ENCODE measurements around the gene DCDC1.

The DCDC1 gene

DNA sequence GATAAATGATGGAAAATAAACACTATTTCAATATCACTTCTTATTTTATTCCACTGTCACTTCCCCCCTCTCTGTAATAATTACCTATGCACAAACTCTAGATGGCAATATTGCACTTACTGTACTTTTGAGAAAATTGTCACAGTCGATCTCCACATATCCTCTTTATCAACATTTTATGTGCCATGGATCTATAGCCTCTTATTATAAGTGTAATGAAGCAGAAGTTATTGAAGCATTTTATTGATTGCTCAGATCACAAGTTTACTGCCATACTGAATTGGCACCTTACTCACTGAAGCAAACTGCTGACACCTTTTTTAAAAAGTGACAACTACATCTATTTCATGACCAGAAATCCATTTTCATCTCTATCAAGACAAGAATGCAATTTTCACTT lies 133.4 kb downstream of the DCDC1 start:
- no peaks in the 10 kb centered on the region for H3K4me1 ChIP-seq (ENCODE audit: control insufficient read depth, insufficient read depth, low read length)
- no peaks in the 10 kb centered on the region for H3K27me3 ChIP-seq (ENCODE audit: control insufficient read depth, insufficient read depth, low read length)
- H3K4me3 ChIP-seq (ENCODE audit: low read length), result no peak overlapping the region
- no peak for DNase-seq (ENCODE audit: low read depth, low spot score)
- H3K36me3 ChIP-seq (ENCODE audit: control insufficient read depth, insufficient read depth, low read length), result no peaks in the 10 kb centered on the region
- WGBS (ENCODE audit: insufficient coverage, insufficient read length), result no CpG with 5 or more reads among the region's 1 CpG
- no peak overlapping the region for H3K27ac ChIP-seq (ENCODE audit: low read length)
- H3K9me3 ChIP-seq (ENCODE audit: control insufficient read depth, insufficient read depth, low read length), result no peaks in the 10 kb centered on the region

DNA sequence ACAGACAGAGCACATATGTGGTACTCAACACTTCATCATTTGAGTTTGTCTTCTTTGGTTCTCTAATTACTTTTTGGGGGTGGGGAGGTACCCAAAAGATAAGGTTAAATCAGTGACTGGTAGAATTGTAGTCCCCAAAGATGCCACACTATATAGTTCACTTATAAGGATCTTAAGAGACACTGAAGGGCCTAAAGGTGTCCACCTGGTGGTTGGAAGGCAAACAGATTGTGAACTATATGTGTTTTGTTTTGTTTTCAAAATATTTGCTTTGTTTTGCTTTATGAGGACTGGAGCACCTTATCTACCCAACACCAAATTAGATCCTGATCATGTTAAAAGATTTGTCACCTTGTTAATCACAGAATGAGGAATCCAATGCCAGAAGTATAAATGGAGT lies 136.1 kb downstream of the DCDC1 start:
- Histone ChIP-seq H3K36me3 (ENCODE audit: control insufficient read depth, insufficient read depth, low read length) (no peaks in the 10 kb centered on the region), H3K4me3 (ENCODE audit: low read length) (no peak overlapping the region), H3K27ac (ENCODE audit: low read length) (no peak overlapping the region), H3K27me3 (ENCODE audit: control insufficient read depth, insufficient read depth, low read length) (no peaks in the 10 kb centered on the region), H3K9me3 (ENCODE audit: control insufficient read depth, insufficient read depth, low read length) (no peaks in the 10 kb centered on the region), H3K4me1 (ENCODE audit: control insufficient read depth, insufficient read depth, low read length) (no peaks in the 10 kb centered on the region)
- DNase-seq (ENCODE audit: low read depth, low spot score), result no peak

DNA sequence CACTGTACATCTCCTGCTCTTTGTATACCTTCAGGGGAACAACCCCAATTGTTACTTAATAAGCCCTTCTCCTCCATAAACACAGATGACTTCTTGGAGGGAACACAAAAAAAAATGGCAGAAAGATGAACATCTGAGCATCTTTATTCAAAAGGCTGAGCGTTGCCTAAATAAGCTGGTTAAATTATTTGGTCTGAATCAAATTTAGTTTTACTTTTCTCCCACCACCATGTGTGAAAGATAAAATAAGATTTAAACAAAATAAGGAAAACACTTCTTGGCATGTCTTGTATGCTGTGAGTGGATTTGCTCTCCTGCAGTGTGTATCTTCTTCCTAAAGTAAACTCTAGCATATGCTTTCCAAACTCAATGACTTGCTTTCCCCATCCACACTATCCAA lies 137.9 kb downstream of the DCDC1 start:
- H3K4me3 ChIP-seq (ENCODE audit: low read length), result no peak overlapping the region
- H3K27ac ChIP-seq (ENCODE audit: low read length), result no peak overlapping the region

DNA sequence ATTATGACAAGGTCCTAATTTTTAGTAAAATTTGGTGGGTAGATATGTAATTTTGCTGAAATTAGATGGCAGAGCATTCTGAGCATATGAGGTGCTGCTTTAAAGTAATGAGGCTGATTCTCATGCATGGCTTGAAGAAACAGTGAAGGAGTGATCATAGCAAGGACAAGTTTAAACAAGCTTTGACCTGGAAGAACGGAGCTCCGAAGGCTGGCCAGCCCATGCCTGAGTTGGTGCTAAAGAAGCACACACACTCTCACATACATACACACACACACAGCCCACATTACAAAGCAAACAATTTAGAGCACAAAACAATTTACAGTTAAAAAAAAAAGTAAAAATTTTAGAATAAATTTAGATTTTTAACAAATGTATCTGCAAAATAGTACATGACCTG lies 150.7 kb downstream of the DCDC1 start:
- no peak overlapping the region for H3K27ac ChIP-seq (ENCODE audit: low read length)
- no peaks in the 10 kb centered on the region for H3K36me3 ChIP-seq (ENCODE audit: control insufficient read depth, insufficient read depth, low read length)
- H3K9me3 ChIP-seq (ENCODE audit: control insufficient read depth, insufficient read depth, low read length), result no peaks in the 10 kb centered on the region
- H3K4me1 ChIP-seq (ENCODE audit: control insufficient read depth, insufficient read depth, low read length), result no peaks in the 10 kb centered on the region
- no peak overlapping the region for H3K4me3 ChIP-seq (ENCODE audit: low read length)
- H3K27me3 ChIP-seq (ENCODE audit: control insufficient read depth, insufficient read depth, low read length), result no peaks in the 10 kb centered on the region
- WGBS (ENCODE audit: insufficient coverage, insufficient read length), result no CpG with 5 or more reads among the region's 2 CpGs
- DNase-seq (ENCODE audit: low read depth, low spot score), result no peak

More for the DNA sequence above, 137.9 kb downstream of the DCDC1 start:
- Histone ChIP-seq H3K4me1 (ENCODE audit: control insufficient read depth, insufficient read depth, low read length) (no peaks in the 10 kb centered on the region), H3K27me3 (ENCODE audit: control insufficient read depth, insufficient read depth, low read length) (no peaks in the 10 kb centered on the region), H3K9me3 (ENCODE audit: control insufficient read depth, insufficient read depth, low read length) (no peaks in the 10 kb centered on the region), H3K36me3 (ENCODE audit: control insufficient read depth, insufficient read depth, low read length) (no peaks in the 10 kb centered on the region)
- no CpG with 5 or more reads among the region's 1 CpG for WGBS (ENCODE audit: insufficient coverage, insufficient read length)
- DNase-seq (ENCODE audit: low read depth, low spot score), result no peak

DNA sequence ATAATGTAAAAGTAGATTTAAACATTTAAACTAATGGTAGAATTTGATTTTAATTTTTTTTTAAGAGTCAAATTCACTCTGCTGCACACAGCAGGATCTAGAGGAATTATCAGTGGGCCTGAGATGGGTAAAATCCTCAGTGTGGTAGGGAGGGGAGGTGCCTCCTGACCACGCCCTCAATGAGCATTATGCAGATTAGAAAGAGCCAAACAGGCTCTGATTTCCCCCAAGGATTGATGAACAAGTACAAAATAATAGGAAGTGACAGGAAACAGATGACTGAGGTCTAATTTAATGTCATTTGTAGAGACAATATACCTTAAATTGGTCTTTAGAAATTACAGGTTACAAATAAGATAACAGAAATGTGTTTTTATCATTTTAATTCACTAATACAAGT lies 155.2 kb downstream of the DCDC1 start:
- no peaks in the 10 kb centered on the region for H3K36me3 ChIP-seq (ENCODE audit: control insufficient read depth, insufficient read depth, low read length)
- no peak for DNase-seq (ENCODE audit: low read depth, low spot score)
- no peaks in the 10 kb centered on the region for H3K4me1 ChIP-seq (ENCODE audit: control insufficient read depth, insufficient read depth, low read length)
- no CpG with 5 or more reads among the region's 1 CpG for WGBS (ENCODE audit: insufficient coverage, insufficient read length)
- no peak overlapping the region for H3K4me3 ChIP-seq (ENCODE audit: low read length)
- H3K27me3 ChIP-seq (ENCODE audit: control insufficient read depth, insufficient read depth, low read length), result no peaks in the 10 kb centered on the region
- H3K27ac ChIP-seq (ENCODE audit: low read length), result no peak overlapping the region
- H3K9me3 ChIP-seq (ENCODE audit: control insufficient read depth, insufficient read depth, low read length), result no peaks in the 10 kb centered on the region

DNA sequence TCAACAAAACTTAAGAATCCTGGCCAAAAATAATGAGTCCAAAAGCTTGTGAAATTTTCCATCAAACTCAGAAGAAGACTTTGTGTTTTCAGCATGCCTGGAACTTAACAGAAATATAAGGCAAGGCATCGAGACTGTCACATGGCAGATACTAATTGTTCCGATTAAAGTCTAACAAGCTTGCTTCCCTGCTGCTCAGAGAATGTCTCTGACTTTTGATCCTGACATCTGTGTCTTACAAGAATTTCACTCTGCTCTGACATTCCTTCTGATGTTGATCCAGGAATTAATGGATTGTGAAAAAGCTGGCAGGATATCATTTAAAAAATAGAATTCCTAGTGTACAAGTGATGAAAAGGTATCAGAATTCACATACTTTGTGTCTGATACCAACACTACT lies 170.2 kb downstream of the DCDC1 start:
- no CpG with 5 or more reads among the region's 2 CpGs for WGBS (ENCODE audit: insufficient coverage, insufficient read length)
- Histone ChIP-seq H3K4me3 (ENCODE audit: low read length) (no peak overlapping the region), H3K27ac (ENCODE audit: low read length) (no peak overlapping the region), H3K4me1 (ENCODE audit: control insufficient read depth, insufficient read depth, low read length) (no peaks in the 10 kb centered on the region), H3K36me3 (ENCODE audit: control insufficient read depth, insufficient read depth, low read length) (no peaks in the 10 kb centered on the region), H3K9me3 (ENCODE audit: control insufficient read depth, insufficient read depth, low read length) (no peaks in the 10 kb centered on the region), H3K27me3 (ENCODE audit: control insufficient read depth, insufficient read depth, low read length) (no peaks in the 10 kb centered on the region)
- DNase-seq (ENCODE audit: low read depth, low spot score), result no peak

DNA sequence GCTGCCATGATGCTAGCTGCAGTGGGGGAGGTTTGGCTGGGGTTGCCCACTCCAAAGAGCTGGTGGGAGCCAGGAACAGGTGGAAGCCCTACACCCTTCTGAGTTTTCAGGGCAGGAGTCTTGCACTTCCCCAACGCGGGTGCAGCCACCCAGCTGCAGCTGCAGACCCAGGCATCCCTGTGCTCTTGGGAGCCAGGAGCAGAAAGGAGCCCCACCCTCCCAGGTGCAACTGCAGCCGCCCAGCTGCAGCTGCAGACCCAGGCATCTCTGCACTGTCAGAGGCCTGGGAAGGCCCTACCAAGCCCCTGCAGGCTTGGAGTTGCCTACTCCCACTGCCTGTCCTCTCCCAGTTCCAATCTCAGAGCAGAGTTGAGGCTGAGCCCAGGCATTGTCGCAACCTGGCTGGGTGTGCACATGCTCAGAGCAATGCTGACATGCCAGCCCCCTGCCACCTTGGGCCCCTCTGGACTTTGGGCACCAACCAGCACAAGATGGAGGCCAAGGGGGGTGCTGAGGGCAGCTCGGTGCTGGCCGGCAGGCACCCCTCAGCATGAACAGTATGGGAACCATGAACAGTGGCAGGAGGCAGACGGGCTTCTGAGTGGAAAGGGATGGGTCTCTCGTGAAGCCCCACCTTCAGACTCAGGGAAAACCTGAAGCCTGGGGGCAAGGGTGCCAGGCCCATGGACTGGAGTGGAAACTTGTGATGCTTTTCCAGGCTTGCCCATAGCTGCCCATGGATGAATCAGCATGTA lies 195.4 kb downstream of the DCDC1 start:
- Histone ChIP-seq H3K4me1 (ENCODE audit: control insufficient read depth, insufficient read depth, low read length) (no peaks in the 10 kb centered on the region), H3K36me3 (ENCODE audit: control insufficient read depth, insufficient read depth, low read length) (no peaks in the 10 kb centered on the region), H3K4me3 (ENCODE audit: low read length) (no peak overlapping the region), H3K9me3 (ENCODE audit: control insufficient read depth, insufficient read depth, low read length) (no peaks in the 10 kb centered on the region; the same call in 1 of the 2 replicates), H3K27ac (ENCODE audit: low read length) (no peak overlapping the region), H3K27me3 (ENCODE audit: control insufficient read depth, insufficient read depth, low read length) (no peaks in the 10 kb centered on the region)
- no peak for DNase-seq (ENCODE audit: low read depth, low spot score)
- WGBS (ENCODE audit: insufficient coverage, insufficient read length), result no CpG with 5 or more reads among the region's 8 CpGs

DNA sequence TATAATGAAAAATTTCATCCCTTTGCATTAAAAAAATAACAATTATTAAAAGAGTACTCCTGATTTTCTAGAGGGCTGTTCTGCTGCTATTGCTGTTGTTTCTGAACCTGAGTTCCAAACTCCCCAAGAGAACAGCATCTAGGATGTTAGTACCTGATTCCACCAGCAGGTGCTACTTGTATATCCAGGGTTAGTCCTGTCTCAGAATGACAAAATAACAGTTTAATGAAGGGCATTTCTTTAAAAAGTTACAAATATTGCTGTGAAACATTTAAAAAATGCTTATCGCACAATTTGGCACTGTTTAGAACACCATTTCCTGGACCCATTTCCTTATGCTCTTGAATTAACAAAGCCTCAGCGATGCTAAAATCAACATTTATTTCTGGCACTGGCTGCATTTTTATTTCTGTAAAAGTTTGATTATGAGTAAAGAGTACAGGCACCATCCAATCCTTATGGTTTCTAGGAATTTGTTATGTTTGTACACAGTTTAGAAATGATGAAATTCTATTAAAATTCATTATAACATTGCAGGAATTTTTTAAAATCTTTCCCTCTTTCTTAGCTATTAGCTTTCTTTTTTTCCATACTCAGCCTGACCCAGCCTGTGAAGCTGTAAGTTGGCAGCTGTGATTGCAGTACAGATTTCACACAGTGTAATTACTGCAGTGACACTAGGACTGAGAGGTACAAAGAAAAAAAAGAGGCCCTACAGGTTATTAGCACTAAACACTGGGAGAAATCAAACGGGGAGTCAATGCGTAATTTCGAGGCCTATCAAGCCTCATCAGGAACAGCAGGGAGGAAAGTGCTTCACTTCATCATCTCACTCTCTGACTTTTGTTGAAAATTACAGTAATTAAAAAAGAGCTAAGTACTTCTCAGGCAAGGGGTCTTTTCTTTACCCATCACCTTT lies 208.8 kb downstream of the DCDC1 start:
- peak; percentile 27 for DNase-seq (ENCODE audit: low read depth, low spot score)
- Histone ChIP-seq H3K27me3 (ENCODE audit: control insufficient read depth, insufficient read depth, low read length) (no peaks in the 10 kb centered on the region), H3K9me3 (ENCODE audit: control insufficient read depth, insufficient read depth, low read length) (no peaks in the 10 kb centered on the region), H3K4me3 (ENCODE audit: low read length) (no peak overlapping the region), H3K36me3 (ENCODE audit: control insufficient read depth, insufficient read depth, low read length) (no peaks in the 10 kb centered on the region), H3K27ac (ENCODE audit: low read length) (no peak overlapping the region), H3K4me1 (ENCODE audit: control insufficient read depth, insufficient read depth, low read length) (no peaks in the 10 kb centered on the region)
- WGBS (ENCODE audit: insufficient coverage, insufficient read length), result no CpG with 5 or more reads among the region's 5 CpGs

DNA sequence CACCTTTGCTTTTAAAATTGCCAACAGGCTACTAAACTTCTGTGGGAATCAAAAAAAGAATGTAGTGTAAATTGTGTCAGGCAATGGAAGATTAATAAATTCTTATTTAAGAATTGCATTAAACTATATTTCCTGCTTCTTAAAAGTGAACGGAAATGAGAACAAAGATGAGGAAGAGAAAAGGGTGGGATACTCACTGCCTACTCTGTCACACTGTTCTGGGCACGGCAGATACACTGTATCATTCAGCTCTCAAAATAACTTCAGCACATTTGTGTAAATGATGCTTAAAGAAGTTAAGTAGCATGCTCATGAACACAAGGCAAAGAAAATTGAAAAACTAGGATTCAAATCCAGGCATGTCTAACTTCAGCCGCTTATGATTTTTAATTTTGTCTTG lies 218.7 kb downstream of the DCDC1 start:
- no CpG with 5 or more reads among the region's 3 CpGs for WGBS (ENCODE audit: insufficient coverage, insufficient read length)
- Histone ChIP-seq H3K27me3 (ENCODE audit: control insufficient read depth, insufficient read depth, low read length) (no peaks in the 10 kb centered on the region), H3K36me3 (ENCODE audit: control insufficient read depth, insufficient read depth, low read length) (no peaks in the 10 kb centered on the region), H3K4me3 (ENCODE audit: low read length) (no peak overlapping the region), H3K9me3 (ENCODE audit: control insufficient read depth, insufficient read depth, low read length) (no peaks in the 10 kb centered on the region), H3K4me1 (ENCODE audit: control insufficient read depth, insufficient read depth, low read length) (no peaks in the 10 kb centered on the region), H3K27ac (ENCODE audit: low read length) (no peak overlapping the region)
- no peak for DNase-seq (ENCODE audit: low read depth, low spot score)

DNA sequence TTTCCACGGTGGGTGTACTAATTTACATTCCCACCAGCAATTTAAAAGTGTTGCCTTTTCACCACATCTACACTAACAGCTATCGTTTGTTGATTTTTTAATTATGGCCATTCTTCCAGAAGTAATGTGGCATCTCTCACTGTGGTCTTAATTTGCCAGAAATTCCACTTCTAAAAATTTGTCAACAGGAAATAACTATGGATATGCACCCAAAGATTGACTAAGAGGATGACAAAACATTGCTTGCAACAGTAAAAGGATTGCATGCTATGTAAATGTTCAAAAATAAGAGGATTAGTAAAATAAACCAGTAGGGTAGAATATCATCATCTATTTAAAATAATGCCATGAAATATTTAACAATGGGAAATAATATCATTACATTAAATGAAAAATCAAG lies 219.5 kb downstream of the DCDC1 start:
- H3K27ac ChIP-seq (ENCODE audit: low read length), result no peak overlapping the region
- no peak overlapping the region for H3K4me3 ChIP-seq (ENCODE audit: low read length)
- no peaks in the 10 kb centered on the region for H3K4me1 ChIP-seq (ENCODE audit: control insufficient read depth, insufficient read depth, low read length)
- no peaks in the 10 kb centered on the region for H3K27me3 ChIP-seq (ENCODE audit: control insufficient read depth, insufficient read depth, low read length)
- no peak for DNase-seq (ENCODE audit: low read depth, low spot score)
- no peaks in the 10 kb centered on the region for H3K9me3 ChIP-seq (ENCODE audit: control insufficient read depth, insufficient read depth, low read length)
- no peaks in the 10 kb centered on the region for H3K36me3 ChIP-seq (ENCODE audit: control insufficient read depth, insufficient read depth, low read length)
- no CpG with 5 or more reads among the region's 2 CpGs for WGBS (ENCODE audit: insufficient coverage, insufficient read length)

All from iPS DF 6.9 (cell line).